ENCODE data around the gene ARMC9. TPM values are rescaled to one million over a fixed set of nuclear protein-coding genes. Genes with fewer than 3 reads are reported as not detected.

Gene ARMC9
- total and polyA plus RNA-seq, 5 donors from 2014 or later, result 0.11 to 0.92 (median 0.15) TPM; not detected in 2

DNA sequence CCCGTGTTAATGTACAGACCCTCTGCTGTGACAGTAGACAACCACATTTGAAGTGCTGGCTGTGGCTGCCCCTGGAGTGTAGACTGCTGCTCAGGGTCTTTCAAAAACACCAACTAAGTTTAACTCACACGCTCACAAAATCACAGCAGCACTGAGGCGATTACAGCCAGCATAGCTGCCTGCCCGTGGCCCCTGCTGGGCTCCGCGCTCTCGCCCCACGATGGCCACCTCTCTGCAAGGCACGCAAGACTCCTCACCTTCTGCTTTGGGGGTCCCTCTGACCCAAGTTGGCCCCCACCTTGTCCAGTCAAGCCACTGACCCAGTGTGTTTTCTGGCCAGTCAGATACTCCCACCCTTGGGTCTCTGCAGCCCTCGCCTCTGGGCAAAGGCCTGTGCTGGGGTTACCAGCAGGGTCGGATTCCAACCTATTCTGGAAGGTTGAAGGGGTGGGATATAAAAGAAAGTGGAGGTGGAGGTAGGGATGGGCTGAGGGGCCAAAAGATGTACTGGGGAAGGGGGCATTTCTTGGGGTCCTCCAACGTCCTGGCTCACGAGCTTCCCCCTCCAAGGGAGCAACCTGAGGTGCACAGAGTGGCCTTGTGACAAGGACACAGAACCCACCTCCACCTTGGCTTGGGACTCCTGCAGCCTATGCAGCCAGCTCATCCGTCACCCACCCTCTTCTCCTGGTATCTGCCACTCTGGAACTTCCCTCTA, 194.2 kb downstream of the ARMC9 start:
- Histone ChIP-seq H3K36me3 (ENCODE audit: control insufficient read depth, insufficient read depth, low read length) (no peaks in the 10 kb centered on the region), H3K27ac (ENCODE audit: insufficient read depth, low read length, poor library complexity, severe bottlenecking) (no peak overlapping the region), H3K4me3 (ENCODE audit: low read depth, low read length) (no peak overlapping the region), H3K4me1 (ENCODE audit: control insufficient read depth, insufficient read depth, low read length, poor library complexity, severe bottlenecking) (no peaks in the 10 kb centered on the region), H3K9me3 (ENCODE audit: control insufficient read depth in 2 of 2, low read length in 2 of 2) (no peaks in the 10 kb centered on the region), H3K27me3 (ENCODE audit: control insufficient read depth, insufficient read depth, low read length) (no peaks in the 10 kb centered on the region)
- Mint-ChIP-seq H3K27ac (peak overlapping the region in 1 of 3 donors; percentile 79), H3K4me3 (no peak overlapping the region), H3K9me3 (peaks cover 0 to 3% (median 0%) of the 10 kb centered on the region in 7 donors), H3K27me3 (peaks cover 38% of the 10 kb centered on the region), H3K4me1 (peaks cover 0 to 17% (median 6%) of the 10 kb centered on the region in 4 donors), H3K36me3 (no peaks in the 10 kb centered on the region)
- DNase-seq (no peak), ATAC-seq (ENCODE audit: low read depth in 2 of 2) (no peak)

DNA sequence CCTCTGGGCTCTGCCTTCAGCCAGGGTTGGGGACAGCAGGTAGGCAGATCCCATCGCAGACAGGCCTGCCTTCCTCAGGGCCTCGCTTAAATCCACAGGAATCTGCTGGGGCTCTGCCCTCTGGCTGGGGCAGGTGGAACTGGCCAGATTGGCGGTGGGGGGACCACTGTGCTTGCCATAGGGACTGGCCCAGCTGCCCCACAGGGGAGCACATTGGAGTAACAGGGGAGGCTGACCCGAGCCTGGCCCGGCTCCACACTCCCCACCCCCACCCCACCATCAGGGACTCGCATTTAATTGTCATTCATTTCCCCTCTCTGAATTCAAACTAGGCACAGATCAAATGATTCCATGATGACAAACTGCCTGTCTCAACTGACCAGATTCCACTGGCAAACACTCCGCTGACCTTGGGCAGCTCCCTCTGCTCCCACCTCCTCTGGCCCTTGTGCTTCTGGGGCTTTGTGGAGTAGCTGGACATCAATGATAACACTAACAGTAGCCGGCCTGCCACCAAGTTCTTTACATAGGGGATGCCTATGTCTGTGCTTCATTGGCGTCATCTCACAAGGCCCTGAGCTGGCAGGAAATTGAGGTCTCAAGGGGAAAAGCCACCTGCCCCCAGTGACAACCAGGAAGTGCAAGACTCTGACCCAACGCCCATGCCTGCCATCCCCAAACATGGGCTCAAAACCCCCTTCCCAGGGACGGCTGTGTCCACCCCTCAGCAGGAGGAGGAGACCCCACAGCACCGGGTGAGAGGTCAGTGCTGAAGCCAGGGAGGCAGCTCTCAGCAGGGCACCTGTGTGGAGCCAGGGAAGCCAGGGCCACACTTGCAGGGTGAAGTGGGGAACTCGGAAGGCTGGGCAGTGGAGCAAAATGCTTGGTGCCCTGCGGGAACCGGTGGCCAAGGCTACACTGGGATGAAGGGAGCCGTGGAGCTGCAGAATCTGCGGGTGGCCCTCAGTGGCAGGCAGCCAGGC, 195.0 kb downstream of the ARMC9 start:
- H3K27ac ChIP-seq (ENCODE audit: insufficient read depth, low read length, poor library complexity, severe bottlenecking), result no peak overlapping the region
- H3K27ac Mint-ChIP-seq, result peak overlapping the region in 1 of 3 donors; percentile 82
- H3K27me3 Mint-ChIP-seq, result peaks cover 43% of the 10 kb centered on the region
- peaks cover 0 to 17% (median 6%) of the 10 kb centered on the region in 4 donors for H3K4me1 Mint-ChIP-seq
- peak in 1 of 3 donors; percentile 47 for DNase-seq
- H3K9me3 ChIP-seq (ENCODE audit: control insufficient read depth in 2 of 2, low read length in 2 of 2), result no peaks in the 10 kb centered on the region
- H3K27me3 ChIP-seq (ENCODE audit: control insufficient read depth, insufficient read depth, low read length), result no peaks in the 10 kb centered on the region
- H3K9me3 Mint-ChIP-seq, result peaks cover 0 to 3% (median 0%) of the 10 kb centered on the region in 7 donors
- ATAC-seq (ENCODE audit: low read depth in 2 of 2), result peak; percentile 33
- H3K36me3 Mint-ChIP-seq, result no peaks in the 10 kb centered on the region
- peak overlapping the region in 1 of 4 donors; percentile 44 for H3K4me3 Mint-ChIP-seq
- H3K4me1 ChIP-seq (ENCODE audit: control insufficient read depth, insufficient read depth, low read length, poor library complexity, severe bottlenecking), result no peaks in the 10 kb centered on the region
- no peak overlapping the region for H3K4me3 ChIP-seq (ENCODE audit: low read depth, low read length)
- no peaks in the 10 kb centered on the region for H3K36me3 ChIP-seq (ENCODE audit: control insufficient read depth, insufficient read depth, low read length)

DNA sequence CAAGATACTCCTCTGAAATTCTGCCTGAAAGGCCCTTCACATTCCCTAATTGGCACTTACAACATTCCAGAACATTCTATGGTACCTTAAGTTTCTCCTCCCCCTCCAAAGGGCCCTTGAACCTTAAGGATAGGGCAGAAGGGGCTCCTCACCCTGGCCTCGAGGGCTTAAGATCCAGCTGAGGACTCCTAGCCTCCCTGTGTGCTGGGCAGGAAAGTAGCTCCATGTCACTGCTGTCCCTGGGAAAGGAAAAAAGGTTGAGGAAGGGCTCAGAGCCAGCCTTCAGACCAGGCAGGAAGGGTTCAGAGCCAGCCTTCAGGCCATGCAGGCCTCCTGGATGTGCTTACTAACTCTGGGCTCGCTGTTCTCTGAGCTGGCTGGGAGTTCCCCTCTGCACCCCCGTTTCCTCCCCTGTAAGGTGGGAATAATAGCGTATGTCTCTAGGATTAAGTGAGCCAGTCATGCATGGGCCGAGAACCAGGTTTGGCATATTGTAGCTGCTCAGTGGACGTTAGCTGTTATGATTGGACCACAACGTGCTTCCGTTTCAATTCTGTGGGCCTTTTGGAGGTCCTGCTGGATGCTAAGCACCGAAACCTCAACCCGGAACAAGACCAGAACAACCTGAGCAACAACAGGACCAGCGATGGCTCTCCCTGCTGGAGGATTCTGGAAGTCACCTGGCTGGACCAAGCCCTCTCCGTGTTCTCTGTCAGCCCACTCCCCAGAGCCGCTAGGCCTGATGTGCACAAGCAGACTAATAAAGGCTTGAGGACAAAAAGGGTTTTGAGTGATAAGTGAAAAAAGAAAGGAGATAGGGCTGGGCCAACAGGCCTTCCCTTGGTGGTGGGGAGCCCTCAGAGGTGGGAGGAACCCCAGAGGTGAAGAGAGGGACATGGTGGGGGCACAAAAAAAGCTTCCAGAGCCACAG, 196.0 kb downstream of the ARMC9 start:
- H3K27me3 ChIP-seq (ENCODE audit: control insufficient read depth, insufficient read depth, low read length), result no peaks in the 10 kb centered on the region

DNA sequence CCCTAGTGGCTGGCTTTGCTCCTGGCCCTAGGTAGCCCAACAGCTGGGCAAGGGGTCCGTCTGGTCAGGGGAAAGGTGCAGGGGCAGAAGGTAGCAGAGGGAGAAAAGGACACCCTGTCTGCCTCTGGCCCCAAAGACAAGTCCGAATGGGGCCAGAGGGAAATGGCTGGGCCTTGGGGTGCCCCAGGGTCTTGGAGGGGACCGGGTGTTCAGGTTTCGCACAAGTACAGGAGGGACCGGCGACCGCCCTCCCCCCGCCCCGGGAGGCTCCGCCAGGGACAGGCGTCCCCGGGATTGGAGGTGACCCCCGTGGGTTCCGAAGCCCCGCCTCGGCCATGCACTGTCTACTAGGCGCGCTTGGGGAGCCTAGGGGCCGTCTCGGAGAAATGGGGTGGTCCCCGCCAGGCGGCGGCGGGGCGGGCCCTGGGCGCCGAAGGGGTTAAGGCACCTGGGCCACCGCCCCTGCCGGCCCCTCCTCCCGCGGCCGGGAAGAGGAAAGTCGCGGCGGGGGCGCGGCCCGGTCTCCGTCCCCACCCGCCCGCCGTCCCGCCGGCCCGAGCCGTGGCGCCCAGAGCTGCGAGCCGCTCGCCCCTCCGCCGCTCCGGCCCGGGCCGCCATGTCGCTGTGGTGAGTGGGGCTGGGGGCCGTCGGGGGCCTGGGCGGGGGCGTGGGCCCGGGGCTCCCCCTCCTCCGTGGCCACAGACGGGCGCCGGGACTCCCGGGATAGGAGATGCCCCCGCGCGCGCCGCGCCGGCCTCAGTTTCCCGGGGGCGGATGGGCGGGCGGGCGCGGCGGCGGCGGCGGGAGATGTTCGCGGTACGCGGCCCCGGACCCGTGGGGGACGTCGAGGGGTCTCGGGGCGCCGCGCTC, 197.0 kb downstream of the ARMC9 start, which contains the start of gene B3GNT7:
B3GNT7 (plus strand) TSS at position 523 of the 870 bp plus-strand sequence; CDS start at position 617, 94 bp downstream.
- no peaks in the 10 kb centered on the region for H3K9me3 ChIP-seq (ENCODE audit: control insufficient read depth in 2 of 2, low read length in 2 of 2)
- H3K36me3 Mint-ChIP-seq, result no peaks in the 10 kb centered on the region
- no peaks in the 10 kb centered on the region for H3K9me3 Mint-ChIP-seq
- no peaks in the 10 kb centered on the region for H3K4me1 ChIP-seq (ENCODE audit: control insufficient read depth, insufficient read depth, low read length, poor library complexity, severe bottlenecking)
- peak within 1 kb of the TSS in 1 of 3 donors; percentile 89 for H3K27ac Mint-ChIP-seq
- no peak for DNase-seq
- peak within 1 kb of the TSS in 3 of 4 donors; percentile 16 to 55 (median 38) for H3K4me3 Mint-ChIP-seq
- no peak within 1 kb of the TSS for H3K27ac ChIP-seq (ENCODE audit: insufficient read depth, low read length, poor library complexity, severe bottlenecking)
- H3K36me3 ChIP-seq (ENCODE audit: control insufficient read depth, insufficient read depth, low read length), result no peaks in the 10 kb centered on the region
- peaks cover 0 to 17% (median 6%) of the 10 kb centered on the region in 4 donors for H3K4me1 Mint-ChIP-seq
- peaks cover 46% of the 10 kb centered on the region for H3K27me3 Mint-ChIP-seq
- H3K4me3 ChIP-seq (ENCODE audit: low read depth, low read length), result no peak within 1 kb of the TSS
- ATAC-seq (ENCODE audit: low read depth in 2 of 2), result no peak
- H3K27me3 ChIP-seq (ENCODE audit: control insufficient read depth, insufficient read depth, low read length), result no peaks in the 10 kb centered on the region

More for the DNA sequence above, 196.0 kb downstream of the ARMC9 start:
- H3K9me3 ChIP-seq (ENCODE audit: control insufficient read depth in 2 of 2, low read length in 2 of 2), result no peaks in the 10 kb centered on the region
- H3K36me3 ChIP-seq (ENCODE audit: control insufficient read depth, insufficient read depth, low read length), result no peaks in the 10 kb centered on the region
- peak overlapping the region in 2 of 4 donors; percentile 38 to 55 for H3K4me3 Mint-ChIP-seq
- peaks cover 46% of the 10 kb centered on the region for H3K27me3 Mint-ChIP-seq
- H3K9me3 Mint-ChIP-seq, result no peaks in the 10 kb centered on the region
- H3K27ac Mint-ChIP-seq, result peak overlapping the region in 1 of 3 donors; percentile 89
- no peak overlapping the region for H3K27ac ChIP-seq (ENCODE audit: insufficient read depth, low read length, poor library complexity, severe bottlenecking)
- ATAC-seq (ENCODE audit: low read depth in 2 of 2) (no peak), DNase-seq (no peak)
- no peaks in the 10 kb centered on the region for H3K36me3 Mint-ChIP-seq
- no peaks in the 10 kb centered on the region for H3K4me1 ChIP-seq (ENCODE audit: control insufficient read depth, insufficient read depth, low read length, poor library complexity, severe bottlenecking)
- H3K4me1 Mint-ChIP-seq, result peaks cover 0 to 17% (median 6%) of the 10 kb centered on the region in 4 donors
- H3K4me3 ChIP-seq (ENCODE audit: low read depth, low read length), result no peak overlapping the region

DNA sequence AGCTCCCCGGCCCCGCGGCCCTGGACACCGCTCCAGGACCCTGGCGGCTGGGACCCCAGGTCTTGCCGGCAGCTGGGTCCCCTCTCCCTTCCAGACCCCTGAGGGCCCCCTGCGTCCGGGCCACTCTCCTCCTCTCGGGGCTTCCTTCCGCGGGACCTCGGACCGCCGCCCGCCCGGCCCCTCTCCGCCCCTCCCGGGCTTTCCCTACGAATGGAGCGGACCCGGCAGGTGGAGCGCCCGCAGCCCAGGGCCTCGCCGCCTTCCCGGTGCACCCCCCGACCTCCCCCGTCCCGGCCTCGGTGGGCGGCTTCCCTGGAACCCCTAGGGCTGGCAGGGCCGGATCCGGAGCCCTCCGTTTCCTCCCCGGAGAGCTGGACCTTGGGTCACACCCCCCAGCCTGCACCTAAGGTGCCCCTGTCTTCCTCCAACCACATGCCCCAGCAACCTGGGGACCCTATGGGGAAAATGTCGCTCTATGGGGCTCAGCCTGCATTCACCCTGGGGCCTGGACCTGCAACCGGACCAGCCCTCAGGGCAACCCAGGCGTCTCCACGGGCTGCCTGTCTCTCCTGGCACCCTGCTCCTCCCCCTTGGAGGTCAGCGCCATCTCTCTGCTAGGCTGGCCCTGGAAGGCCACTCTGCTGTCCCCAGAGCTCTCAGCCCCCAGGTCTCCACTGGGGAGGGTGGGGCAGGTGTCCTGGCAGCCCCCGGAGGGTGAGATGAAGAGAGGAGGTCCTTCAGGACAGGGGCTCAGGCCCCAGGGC, 197.8 kb downstream of the ARMC9 start:
- H3K4me1 Mint-ChIP-seq, result peaks cover 0 to 17% (median 6%) of the 10 kb centered on the region in 4 donors
- no peaks in the 10 kb centered on the region for H3K9me3 ChIP-seq (ENCODE audit: control insufficient read depth in 2 of 2, low read length in 2 of 2)
- no peak overlapping the region for H3K27ac Mint-ChIP-seq
- peaks cover 46% of the 10 kb centered on the region for H3K27me3 Mint-ChIP-seq
- H3K4me3 Mint-ChIP-seq, result peak overlapping the region in 2 of 4 donors; percentile 16 to 38
- no peaks in the 10 kb centered on the region for H3K27me3 ChIP-seq (ENCODE audit: control insufficient read depth, insufficient read depth, low read length)
- ATAC-seq (ENCODE audit: low read depth in 2 of 2) (no peak), DNase-seq (no peak)
- no peak overlapping the region for H3K27ac ChIP-seq (ENCODE audit: insufficient read depth, low read length, poor library complexity, severe bottlenecking)
- no peaks in the 10 kb centered on the region for H3K36me3 ChIP-seq (ENCODE audit: control insufficient read depth, insufficient read depth, low read length)
- H3K9me3 Mint-ChIP-seq, result no peaks in the 10 kb centered on the region
- H3K36me3 Mint-ChIP-seq, result no peaks in the 10 kb centered on the region
- no peaks in the 10 kb centered on the region for H3K4me1 ChIP-seq (ENCODE audit: control insufficient read depth, insufficient read depth, low read length, poor library complexity, severe bottlenecking)
- H3K4me3 ChIP-seq (ENCODE audit: low read depth, low read length), result no peak overlapping the region

Measured in CD4-positive, CD25-positive, alpha-beta regulatory T cell (primary cell).